ENCODE data around the gene GID8.

GID8 gene

DNA sequence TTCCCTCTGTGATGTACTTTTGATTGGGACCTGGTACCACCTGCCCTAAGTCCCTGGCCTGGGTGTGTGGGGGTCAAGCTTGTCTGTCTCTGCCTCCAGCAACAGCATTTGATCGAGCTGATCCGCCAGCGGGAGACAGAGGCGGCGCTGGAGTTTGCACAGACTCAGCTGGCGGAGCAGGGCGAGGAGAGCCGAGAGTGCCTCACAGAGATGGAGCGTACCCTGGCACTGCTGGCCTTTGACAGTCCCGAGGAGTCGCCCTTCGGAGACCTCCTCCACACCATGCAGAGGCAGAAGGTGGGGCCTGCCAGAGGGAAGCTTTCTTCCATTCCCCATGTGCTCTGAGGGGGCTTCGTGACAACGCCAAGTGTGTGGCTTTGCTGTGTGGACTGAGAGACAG lies 5.4 kb downstream of the GID8 start:
- no peak for DNase-seq (ENCODE audit: low read depth)

DNA sequence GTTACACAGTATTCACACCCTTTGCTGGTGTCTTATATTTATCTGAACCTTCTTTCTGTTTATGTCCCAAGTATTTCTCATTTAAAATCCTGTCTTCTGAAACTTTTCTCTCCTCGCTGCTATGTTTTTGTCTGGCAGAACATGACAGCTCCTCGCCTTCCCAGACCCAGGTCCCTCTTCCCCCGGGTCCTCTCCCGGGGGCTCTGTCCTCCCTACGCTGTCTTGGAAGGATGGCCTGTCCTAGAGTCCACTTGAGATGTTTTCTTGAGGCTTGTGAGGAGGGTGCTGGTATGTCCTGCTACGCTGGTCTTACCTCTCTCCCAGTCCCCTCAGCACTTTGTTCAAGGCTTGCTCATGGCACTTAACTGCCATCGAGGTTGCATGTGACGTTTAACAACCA lies 6.2 kb downstream of the GID8 start:
- no peak for DNase-seq (ENCODE audit: low read depth)

DNA sequence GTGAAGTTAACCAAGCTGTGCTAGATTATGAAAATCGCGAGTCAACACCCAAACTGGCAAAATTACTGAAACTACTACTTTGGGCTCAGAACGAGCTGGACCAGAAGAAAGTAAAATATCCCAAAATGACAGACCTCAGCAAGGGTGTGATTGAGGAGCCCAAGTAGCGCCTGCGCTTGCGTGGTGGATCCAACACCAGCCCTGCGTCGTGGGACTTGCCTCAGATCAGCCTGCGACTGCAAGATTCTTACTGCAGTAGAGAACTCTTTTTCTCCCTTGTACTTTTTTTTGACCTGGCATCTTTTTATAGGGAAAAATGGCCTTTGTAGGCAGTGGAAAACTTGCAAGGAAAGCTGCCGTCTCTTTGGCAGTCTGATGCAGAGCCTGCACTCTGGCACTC lies 6.8 kb downstream of the GID8 start:
- DNase-seq (ENCODE audit: low read depth): no peak

DNA sequence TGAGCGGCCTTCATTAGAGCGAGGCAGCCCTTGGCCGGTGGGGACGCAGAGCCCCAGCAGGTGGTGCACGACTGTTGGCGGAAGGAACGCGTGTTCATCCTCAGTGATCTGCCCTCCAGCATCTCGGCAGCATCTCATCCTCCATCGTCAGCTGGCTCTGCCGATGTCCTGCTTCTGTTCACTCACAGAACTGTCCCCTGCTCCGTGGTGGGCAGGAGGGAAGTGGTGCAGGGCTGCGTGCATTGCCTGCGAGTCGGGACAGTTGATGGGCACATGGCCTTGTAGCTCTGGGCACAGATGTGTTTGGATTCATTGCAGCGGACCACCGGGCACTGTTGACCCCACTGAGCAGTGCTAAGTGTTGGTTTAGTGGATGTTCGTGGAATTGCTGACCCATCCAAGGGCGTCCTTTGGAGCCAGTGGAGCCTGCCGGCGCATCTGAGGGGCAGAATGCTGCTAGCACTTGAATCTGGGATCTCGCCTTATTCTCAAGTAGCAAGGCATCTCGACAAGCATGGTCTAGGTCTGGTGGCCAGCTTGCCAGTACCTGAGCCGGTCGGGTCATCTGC lies 7.9 kb downstream of the GID8 start:
- DNase-seq (ENCODE audit: low read depth): no peak

DNA sequence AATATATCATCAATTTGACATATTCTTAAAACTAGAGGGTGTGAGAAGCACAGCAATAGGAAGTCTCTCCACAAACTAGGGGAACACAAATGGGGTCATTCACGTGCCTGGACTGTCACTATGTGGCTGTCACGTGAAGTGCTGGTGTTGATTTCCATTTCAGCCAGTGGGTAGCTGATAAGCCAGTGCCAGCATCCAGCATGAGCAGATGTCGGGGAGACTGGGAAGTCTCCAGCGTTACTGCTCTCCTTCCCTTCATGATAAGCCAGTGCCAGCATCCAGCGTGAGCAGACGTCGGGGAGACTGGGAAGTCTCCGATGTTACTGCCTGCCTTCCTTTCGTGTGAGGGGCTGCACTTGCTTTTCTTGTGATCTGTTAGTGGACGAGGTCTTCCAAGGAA lies 9.0 kb downstream of the GID8 start:
- DNase-seq (ENCODE audit: low read depth): no peak

DNA sequence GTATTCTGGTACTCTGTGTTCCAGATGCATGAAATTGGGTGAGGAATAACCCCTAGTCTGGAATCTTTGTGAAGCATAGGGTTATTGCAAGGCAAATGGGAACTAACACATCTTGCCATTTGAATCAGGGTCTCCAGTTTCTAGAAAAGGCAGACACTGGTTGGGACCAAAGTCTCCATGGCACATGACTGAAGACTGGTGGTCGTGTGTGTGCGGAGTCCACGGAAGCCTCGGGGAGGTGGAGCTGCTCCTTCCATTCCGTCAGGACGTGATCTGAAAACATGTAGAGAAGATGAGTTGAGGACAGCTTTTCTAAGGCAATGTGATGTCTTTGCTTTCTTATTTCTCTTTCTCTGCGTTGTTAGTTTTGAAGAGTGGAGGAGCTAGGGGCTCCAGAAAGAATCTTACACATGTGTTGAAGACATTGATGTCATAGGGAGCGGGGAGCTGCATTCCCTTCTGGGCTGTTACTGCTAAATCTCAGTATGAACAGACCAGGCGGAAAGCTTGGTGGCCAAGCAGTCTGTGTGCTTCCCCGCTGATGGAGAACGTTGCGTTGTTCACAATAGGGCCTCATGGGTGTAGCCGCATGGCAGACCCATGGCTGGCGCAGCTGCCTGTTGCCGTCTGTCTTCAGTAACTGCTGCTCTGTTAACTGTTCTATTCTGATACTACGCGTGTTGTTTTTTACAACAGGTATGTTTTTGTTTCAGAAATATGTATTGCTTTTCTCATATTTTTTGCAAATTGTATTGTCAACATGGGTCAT lies 9.8 kb downstream of the GID8 start:
- DNase-seq (ENCODE audit: low read depth): no peak

DNA sequence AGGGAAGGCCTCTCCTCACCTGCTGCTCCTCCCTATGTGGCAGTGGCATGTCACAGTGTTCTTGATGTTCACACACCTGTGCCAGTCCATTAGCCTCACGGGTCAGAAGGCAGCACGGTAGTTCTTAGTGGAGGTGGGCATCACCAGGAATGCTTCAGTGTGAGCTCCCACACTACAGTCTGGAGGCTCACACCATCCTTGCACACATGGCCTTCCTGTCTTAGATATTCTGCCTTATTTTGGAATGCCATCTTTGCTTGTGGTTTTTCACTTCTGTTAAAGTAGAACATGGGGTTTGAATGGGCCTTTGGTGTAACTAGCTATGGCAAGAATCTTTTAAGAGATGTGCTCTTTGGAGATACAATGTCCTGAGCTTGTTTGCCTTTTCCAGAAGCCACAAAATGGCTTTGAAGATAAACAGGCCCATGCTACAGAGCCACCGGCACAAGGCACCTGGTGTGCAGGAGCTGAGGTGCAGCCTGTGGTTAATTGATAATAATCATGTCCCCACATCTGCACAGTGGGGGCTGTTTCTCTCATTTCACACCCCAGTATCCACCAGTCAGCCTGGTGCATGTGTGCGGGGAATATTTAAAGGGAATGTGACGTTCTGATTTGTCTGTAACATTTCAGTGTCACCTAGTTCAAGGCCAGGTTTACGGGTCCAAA lies 11.3 kb downstream of the GID8 start:
- DNase-seq (ENCODE audit: low read depth): no peak

DNA sequence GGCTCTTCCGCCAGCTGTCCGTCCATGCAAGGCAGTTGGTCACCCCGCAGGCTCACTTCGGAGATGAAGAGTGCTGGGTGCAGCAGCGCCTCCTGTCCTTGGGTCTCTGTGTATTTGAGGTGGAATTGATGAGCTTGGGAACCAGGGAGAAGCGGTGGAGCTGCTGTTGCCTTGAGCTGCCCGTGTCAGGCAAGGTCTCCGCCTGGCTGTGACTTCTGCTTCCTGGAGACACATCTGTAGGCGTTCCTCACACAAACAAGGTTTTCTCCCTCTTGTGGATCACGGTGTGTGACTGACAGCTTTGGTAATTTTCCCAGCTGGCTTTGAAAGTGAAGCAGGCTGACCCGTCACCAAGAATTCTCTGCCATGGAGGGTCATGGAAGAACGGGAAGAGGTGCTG lies 12.0 kb downstream of the GID8 start:
- DNase-seq (ENCODE audit: low read depth): no peak

DNA sequence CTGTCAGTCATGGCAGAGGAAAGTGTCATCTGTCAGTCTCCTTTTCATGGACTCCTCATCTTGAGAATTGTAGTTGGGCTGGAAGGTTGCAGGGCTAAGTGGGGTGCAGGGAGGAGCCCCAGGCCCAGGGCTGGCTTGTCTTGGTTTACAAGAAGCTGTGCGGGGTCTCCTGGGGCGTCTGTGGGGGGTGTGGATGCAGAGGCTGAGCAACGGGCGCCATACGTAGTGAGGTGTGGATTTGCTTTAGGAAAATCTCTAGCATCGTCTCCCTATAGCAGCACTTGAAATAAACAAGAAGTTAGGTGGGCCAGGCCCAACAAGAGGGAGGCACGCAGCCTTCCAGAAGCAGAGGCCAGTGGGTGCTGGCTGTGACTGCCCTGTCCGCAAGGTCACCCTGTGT lies 12.8 kb downstream of the GID8 start:
- no peak for DNase-seq (ENCODE audit: low read depth)

DNA sequence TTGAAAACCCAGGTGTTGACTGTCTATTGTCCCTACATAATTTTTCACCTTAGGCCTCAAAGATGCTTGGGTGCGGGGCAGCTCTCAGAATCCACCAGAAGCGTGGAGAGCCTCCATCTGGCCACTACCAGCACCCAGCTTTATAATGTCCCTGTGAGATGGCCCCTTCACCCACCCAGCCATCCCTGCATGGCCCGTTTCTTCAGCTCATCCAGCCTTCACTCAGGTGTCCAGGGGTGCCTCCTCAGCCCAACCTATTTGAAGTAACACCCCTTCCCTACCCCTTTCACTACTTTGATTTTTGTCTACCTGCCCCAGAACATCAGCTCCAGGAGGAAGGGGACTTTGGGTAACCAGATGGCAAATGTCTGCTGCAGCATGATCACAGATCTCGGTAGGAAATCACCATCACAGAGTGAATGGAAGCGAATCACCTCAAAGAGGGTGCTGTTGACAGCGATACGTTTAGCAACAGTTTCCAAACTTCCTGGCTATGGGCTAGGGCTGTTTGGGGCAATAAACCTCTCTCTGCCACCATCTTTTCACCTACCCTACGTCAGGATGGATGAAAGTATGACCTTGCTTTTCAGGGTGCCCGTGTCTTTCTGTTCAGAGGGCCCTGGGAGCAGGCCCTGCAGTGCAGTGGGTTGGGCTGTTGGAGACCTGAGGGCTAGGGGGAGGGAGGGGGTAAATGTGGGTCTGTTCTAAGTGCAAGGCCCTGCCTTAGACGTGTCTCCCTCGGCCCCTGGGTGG lies 13.4 kb downstream of the GID8 start:
- no peak for DNase-seq (ENCODE audit: low read depth)

DNA sequence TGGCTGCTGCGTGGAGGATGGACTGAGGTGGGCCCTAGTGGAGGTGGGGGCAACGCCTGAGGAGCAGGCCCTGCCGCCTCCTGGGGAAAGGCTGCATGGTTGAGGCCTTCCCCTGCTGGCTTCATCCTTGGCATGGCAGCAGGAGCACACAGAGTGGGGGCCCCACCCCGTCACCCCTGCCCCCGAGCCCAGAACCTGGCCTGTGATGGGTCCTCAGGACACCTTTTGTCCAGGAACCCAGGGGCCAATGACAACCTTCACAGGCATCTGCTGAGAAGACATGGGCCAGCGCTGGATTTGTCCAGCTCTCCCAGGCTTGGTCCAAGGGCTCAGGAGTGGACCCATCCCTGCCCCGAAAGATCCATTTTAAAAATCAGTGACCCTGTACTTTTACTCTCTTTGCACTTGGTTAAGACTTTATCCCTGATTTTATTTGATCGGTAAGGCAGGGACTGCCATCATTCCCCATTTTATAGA lies 14.0 kb downstream of the GID8 start:
- no peak for DNase-seq (ENCODE audit: low read depth)

DNA sequence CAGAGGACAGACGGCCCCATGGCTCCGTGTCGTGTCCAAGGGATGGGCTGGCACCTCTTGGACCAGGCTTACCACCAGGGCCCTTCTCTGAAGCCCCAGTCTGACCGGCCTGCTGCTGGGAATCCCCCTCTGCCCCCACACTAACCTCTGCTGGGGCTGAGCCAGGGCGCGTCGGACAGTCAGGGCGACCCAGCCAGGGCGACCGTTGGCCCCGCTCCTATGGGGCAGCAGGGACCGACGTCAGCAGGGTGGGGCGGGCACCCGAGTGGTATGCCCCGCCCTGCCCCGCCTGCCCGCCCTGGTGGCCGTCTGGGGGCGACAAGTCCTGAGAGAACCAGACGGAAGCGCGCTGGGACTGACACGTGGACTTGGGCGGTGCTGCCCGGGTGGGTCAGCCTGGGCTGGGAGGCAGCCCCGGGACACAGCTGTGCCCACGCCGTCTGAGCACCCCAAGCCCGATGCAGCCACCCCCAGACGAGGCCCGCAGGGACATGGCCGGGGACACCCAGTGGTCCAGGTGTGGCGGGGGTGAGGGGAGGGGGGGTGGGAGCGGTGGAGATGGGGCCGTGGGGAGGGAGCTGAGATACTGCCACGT lies 14.5 kb downstream of the GID8 start, which contains the start of gene SLC17A9:
Gene SLC17A9, plus strand, starts transcription at position 337 of the 595 bp plus-strand sequence. Its CDS starts 122 bp downstream, at position 459.
- DNase-seq (ENCODE audit: low read depth): peak; percentile 63

DNA sequence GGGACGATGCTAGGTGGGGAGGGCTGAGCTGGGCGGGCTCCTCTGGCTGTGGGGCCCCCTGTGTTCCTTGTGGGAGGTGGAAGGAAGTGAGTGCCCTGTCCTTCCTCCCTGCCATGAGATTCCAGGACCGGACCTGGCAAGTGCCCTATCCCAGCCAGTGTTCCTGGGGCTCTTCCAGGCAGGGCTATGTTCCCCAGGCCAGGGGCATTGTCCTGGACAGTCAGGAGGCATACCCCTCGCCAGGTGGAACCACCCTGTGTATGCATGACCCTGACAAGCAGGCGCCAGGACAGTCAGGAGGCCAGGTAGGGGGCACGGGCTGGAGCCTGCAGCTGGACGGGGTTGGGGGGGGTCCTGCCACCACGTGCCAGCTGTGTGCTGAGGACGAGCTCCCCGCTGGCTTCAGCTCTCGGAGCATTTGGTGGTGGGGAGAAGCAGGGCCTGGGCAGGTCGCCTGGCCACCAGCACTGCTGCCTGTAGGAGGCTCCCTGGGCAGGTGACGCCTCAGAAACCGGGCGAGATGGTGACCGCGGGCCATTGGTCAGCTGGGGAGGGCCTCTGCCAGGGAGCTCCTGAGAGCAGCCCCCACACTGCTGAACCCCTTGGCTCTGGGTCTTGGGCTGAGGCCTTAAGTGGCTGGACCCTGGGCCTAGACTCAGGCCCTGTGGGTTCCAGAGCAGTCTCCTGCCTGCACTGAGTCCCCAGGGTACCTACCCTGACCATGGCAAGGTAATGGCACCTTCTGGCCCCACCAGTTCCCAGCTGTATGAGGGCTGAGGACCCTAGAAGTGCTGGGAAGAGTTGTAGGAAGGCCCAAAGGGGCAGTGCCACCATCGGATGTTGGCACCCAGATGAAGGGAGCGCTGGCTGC lies 15.3 kb downstream of the GID8 start:
- DNase-seq (ENCODE audit: low read depth): no peak

DNA sequence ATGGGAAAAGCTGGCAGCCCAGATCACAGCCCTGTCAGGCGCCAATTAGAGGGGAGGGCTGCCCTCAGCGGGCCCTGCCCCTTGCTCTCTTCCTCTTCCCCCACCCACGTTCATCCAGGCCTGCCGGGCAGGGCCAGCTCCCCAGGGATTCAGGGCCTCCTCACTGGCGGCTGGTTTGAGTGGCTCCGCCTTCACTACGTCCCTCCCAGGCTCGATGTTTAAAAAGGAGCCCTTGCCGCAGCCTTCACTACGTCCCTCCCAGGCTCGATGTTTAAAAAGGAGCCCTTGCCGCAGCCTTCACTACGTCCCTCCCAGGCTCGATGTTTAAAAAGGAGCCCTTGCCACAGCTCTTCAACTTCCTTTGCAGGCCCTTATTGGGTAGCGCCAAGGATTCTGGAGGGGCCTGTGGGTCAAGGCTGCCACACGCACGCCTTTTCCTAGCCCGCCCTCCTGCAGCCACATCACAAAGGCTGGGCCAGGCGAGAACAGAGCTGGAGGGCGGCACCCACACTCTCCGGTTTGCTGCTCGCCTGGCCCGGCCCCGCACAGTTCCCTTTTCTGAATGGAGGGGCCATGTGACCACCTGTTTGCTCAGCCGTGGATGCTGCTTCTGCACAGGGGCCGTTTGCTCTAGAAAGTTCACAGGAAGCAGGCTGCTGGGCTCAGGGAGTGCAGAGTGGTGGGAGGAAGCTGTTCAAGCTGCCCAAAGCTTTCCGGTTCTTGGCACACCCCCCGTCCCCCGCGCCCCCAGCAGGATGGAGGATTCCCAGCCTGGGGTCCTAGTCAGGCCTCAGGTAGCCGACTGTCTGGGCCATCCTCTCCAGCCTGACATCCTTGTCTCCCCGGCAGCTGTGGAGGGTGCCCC lies 16.1 kb downstream of the GID8 start:
- DNase-seq (ENCODE audit: low read depth): peak; percentile 51

DNA sequence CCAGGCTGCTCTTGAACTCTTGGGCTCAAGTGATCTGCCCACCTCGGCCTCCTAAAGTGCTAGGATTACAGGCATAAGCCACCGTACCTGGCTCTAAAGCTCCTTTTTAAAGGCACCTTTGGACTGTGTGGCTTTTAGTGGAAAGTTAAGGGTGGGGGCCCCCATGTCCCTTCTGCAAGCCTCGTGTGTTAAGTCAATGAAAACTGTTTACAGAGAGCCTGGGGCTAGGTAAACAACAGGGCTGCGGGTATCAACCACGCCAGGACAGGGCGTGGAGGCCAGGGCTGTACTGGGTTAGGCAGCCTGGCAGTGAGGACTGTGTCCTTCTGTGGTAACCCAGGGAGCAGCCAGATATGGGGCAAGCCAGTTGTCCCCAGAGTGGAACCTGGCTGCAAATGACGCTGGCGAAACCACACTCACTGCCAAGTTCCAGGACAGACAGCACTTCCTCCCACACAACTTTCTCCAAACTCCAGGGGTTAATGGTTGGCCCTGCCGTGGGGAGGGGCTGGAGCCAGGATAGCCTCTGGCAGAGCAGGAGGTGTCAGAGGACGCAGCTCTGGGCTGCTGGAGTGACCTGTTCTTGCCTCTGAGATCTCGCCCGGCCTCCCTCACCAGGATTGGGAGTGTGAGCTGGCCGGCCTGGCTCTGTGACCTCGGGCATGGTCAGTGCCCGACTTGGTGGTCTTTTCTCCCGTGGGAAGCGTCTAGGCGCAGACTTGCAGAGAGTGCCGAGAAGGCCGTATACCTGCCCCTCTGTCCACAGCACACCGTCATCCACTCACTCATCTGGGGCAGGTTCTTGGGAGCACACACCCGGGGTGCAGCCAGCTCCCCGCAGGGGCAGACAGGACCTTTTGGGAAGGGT lies 17.8 kb downstream of the GID8 start:
- no peak for DNase-seq (ENCODE audit: low read depth)

DNA sequence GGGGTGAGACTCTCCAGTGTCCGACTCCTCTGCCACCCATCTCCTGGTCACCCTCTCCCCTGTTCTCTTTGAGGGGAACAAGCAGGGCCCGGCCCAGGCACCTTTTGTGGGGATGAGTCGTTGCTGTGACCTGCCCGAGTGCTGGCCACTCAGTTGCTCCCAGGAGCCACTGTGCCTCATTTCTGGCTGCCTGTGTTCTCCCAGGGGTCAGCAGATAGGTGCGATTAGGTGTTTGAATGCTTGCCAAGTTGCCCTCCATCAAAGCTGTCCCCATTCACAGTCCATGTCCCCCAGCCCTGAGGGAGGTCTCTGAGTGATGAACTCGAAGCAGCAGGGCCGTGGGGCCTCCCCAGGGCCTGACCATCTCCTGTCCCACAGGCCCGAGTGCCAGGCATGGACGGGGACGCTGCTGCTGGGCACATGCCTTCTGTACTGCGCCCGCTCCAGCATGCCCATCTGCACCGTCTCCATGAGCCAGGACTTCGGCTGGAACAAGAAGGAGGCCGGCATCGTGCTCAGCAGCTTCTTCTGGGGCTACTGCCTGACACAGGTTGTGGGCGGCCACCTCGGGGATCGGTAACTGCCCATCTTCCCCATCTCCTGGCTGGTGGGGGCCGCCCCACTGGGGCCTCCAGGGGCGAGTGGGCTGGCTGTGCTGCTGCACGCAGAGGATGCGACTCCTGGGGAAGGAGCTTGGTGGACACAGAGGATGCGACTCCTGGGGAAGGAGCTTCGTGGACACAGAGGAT lies 18.6 kb downstream of the GID8 start:
- DNase-seq (ENCODE audit: low read depth): no peak

DNA sequence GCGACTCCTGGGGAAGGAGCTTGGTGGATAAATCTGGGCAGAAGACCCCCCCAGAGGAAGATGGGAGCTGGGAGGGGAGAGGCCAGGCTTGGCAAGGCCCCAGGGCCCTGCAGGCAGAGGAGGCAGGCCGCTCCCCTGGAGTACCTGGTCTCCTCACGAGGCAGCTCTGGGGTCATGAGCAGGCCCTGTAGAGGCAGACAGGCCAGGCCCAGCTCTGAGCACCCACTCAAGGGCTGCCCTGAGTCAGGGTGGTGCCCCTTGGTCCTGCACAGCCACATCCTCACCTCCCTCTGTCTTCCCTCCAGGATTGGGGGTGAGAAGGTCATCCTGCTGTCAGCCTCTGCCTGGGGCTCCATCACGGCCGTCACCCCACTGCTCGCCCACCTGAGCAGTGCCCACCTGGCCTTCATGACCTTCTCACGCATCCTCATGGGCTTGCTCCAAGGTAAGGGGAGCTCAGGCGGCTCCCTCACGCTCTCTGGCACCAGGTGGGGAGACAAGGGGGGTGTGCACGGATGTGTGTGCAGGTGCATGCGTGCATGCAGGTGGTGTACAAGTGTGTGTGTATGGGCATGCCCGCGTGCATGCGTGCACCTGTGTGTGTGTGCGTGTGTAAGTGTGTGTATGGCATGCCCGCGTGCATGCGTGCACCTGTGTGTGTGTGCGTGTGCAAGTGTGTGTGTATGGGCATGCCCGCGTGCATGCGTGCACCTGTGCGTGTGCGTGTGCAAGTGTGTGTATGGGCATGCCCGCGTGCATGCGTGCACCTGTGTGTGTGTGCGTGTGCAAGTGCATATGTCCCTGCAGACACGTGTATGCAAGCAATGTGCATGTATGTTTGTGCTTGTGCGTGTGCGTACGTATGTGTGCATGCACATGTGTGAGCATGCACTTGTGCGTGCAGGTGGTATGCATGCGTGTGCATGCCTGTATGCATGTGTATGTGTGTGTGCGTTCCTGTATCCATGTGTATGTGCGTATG lies 19.5 kb downstream of the GID8 start:
- DNase-seq (ENCODE audit: low read depth): no peak

All from activated T-cell treated with anti-CD3 and anti-CD28 coated beads for 48 hours (primary cell).